HG03159 (cell line): ENCODE results near the gene LAG3.
"Not testable (repeated sequence)": the region's sequence is repeated elsewhere in the genome, so short reads cannot be mapped to it uniquely, and the experiment has no call there.

ENCODE experiments used
- ATAC-seq: cut with Tn5 transposase; IDR thresholded peaks from one replicate; pipeline ENCODE4 v1.9.1; 2021; ENCODE audit warnings: mild to moderate bottlenecking, moderate library complexity; ENCODE audit not compliant: unreplicated experiment

LAG3 gene

GRCh38 chr12:6772331-6772695 is at the start of gene LAG3:
TSS of gene LAG3 (plus strand) at chr12:6772520. CDS start at chr12:6772853, 333 bp downstream.
- ATAC-seq = no peak

- ATAC-seq = no peak
Measured at GRCh38 chr12:6722863-6723262, 49.5 kb upstream of the LAG3 start.

- ATAC-seq = peak; percentile 93
Measured at GRCh38 chr12:6723607-6724408, 48.5 kb upstream of the LAG3 start, which contains the start of gene COPS7A. TSS of gene COPS7A (plus strand) at chr12:6724046. CDS start at chr12:6724657, 611 bp downstream.

- peak; percentile 30 for ATAC-seq
Measured at GRCh38 chr12:6724409-6724797, 47.9 kb upstream of the LAG3 start.

GRCh38 chr12:6725350-6725749 is 47.0 kb upstream of the LAG3 start:
- no peak for ATAC-seq

GRCh38 chr12:6729186-6729585 is 43.1 kb upstream of the LAG3 start:
- no peak for ATAC-seq

GRCh38 chr12:6730169-6730568 is 42.2 kb upstream of the LAG3 start:
- no peak for ATAC-seq

GRCh38 chr12:6734506-6735387 is 37.6 kb upstream of the LAG3 start:
- no peak for ATAC-seq

- ATAC-seq = no peak
Measured at GRCh38 chr12:6735448-6736191, 36.7 kb upstream of the LAG3 start.

GRCh38 chr12:6736754-6737153 is 35.6 kb upstream of the LAG3 start:
- no peak for ATAC-seq

- not testable (repeated sequence) for ATAC-seq
Measured at GRCh38 chr12:6742080-6742479, 30.2 kb upstream of the LAG3 start.

- ATAC-seq = no peak
Measured at GRCh38 chr12:6742834-6743233, 29.5 kb upstream of the LAG3 start.

GRCh38 chr12:6743300-6743699 is 29.0 kb upstream of the LAG3 start:
- ATAC-seq = not testable (repeated sequence)

- ATAC-seq = no peak
Measured at GRCh38 chr12:6745741-6746525, 26.4 kb upstream of the LAG3 start.

- no peak for ATAC-seq
Measured at GRCh38 chr12:6747216-6747615, 25.1 kb upstream of the LAG3 start.

- ATAC-seq = no peak
Measured at GRCh38 chr12:6748761-6749160, 23.6 kb upstream of the LAG3 start.

- ATAC-seq = no peak
Measured at GRCh38 chr12:6750506-6750905, 21.8 kb upstream of the LAG3 start.

GRCh38 chr12:6751767-6752166 is 20.6 kb upstream of the LAG3 start:
- ATAC-seq = no peak

- no peak for ATAC-seq
Measured at GRCh38 chr12:6752167-6752920, 20.0 kb upstream of the LAG3 start.
